ENCODE data around the gene DPPA3.

DNA sequence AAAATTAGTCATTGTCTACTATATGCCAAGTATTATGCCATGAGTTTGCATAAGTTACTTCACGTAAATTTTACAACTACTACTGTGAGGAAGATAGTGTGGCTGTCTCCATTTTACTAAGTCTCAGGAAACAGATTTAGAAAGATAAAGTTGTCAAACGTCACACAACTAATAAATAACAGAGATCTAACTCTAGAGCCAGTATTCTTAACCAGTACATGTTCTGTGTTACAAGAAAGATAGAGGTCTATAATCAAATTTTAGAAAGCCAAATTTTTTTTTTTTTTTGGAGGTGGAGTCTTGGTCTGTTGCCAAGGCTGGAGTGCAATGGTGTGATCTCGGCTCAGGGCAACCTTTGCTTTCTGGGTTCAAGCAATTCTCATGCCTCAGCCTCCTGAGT, 21.8 kb downstream of the DPPA3 start:
- TF ChIP-seq POLR2A (IDR thresholded peaks at IDR 0.05; ENCODE audit: low read length) (no peak), GATA1 (IDR thresholded peaks at IDR 0.05; ENCODE audit: low read depth, low read length) (no peak)
